HG03342 (cell line): ENCODE measurements around the gene MSL3B.

Source experiments
- ATAC-seq: cut with Tn5 transposase; IDR thresholded peaks from one replicate; pipeline ENCODE4 v1.9.1; 2021; ENCODE audit warnings: mild to moderate bottlenecking, moderate library complexity; ENCODE audit not compliant: unreplicated experiment

MSL3B gene

GRCh38 chr2:233853883-233854240 is 14.3 kb downstream of the MSL3B start:
- ATAC-seq = no peak

DNA sequence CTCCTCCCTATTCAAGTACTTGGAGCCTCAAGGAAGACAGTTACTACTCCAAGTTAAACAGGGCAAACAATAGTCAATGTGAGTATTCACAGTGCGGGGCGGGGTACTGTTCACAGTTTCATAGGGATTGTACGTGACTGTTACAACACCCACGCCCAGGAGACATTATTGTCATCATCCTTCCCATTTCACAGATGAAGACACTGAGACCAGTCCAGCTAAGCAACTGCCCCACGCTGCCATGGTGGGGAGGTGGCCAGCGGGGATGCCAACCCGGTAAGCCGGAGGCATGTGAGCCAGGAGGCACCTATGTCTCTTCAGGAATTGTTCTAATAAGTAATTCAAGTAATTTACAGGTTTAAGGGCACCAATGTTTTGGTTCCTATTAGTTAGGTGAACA is 14.8 kb downstream of the MSL3B start:
- ATAC-seq = no peak

DNA sequence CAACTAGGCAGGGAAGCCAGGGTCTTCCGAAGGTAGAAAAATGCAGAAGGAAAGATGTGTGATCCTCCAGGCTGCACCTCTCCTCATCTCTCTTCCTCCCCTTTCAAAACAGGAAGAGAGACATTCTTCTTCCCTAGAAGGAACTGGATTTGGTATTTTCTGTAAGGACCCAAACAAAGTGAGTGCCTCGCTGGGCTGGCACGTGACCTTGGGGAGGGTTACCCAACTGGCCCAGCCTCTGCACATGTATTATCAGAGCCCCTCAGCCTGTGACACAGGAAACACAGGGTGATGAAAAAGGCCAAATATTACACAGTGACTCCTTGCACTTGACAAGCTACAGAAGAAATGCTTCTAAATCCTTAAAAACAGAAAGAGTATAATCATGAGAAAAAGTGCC is 16.1 kb downstream of the MSL3B start:
- no peak for ATAC-seq

GRCh38 chr2:233851169-233851568 is 17.0 kb downstream of the MSL3B start:
- ATAC-seq = no peak

- no peak for ATAC-seq
Measured at GRCh38 chr2:233850745-233851144, 17.4 kb downstream of the MSL3B start.

DNA sequence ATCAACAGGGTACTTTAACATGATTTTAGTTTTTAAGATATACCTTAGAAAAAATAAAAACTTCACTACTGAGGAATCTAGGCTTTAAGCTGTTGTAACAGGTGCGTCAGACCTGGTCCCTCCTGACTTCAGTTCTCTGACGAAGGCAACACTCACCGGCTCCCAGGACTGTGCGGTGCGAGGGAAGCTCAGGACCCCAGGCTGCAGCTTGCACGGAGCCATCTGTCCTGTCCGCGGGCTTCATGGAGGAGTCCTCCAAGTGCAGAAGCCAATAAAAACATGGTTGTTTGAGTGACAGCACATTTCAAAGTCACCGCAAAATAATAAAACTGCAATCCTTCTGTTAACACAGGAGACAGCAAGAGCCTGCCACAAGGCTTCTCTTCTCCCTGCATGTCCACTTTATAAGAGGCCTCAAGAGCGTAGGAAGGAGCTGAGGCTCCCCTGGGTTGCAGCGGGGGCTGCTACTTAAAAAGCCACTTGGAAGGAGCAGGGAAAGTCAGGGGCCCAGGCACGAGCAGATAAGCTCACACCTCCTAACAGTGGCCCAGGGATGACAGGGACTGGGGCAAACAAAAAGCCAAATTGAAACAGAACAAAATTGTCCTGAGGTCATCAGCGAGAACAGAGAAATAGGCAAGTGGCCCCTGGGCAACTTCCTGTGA is 18.4 kb downstream of the MSL3B start:
- ATAC-seq = no peak

DNA sequence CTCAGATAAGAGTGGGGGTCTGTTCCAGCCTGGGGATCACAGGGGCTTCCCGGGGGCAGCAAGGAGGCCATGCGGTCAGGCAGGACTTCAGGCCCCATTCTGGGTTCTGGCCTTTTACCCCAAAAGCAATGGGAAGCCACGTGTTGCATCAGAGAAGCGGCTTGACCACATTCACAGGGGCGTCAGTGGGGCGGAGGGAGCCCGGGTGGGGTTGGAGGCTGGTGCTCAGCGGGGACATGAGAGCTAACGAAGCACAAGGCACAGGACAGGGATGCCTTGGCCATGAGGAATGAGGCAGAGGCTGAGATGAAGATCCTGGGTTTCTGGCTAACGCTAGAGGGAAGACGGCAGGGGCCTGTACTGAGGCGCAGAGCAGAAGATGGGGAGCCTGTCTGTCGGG is 19.9 kb downstream of the MSL3B start:
- no peak for ATAC-seq

DNA sequence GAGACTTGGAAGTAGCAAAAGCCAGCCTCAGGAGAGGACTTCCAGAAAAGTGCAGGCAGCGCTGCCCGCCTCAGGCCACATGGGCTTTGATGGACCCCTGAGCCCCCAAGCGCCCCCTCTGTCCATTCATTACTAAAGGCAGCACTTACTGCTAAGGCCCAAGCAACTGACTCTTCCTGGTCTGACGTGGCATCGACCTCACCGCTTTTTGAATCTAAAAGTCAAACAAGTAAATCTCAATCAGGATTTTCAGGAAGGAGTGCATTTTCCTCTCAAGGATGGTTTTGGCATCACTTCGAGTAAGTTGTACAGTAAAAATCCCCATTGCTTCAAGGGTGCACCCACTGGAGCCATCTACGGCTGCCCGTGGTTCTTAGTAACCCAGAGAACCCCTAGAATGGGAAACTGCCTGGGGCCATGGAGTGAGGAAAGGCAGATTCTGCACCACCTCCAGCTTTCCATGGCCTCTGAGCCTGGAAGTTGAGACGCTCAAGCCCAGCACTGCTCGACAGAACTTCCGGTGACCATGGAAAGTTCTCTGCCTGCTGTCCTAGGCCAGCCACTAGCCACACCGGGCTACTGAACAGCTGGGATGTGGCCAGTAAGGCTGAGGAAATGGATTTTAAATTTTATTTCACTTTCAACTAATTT is 20.8 kb downstream of the MSL3B start:
- no peak for ATAC-seq

DNA sequence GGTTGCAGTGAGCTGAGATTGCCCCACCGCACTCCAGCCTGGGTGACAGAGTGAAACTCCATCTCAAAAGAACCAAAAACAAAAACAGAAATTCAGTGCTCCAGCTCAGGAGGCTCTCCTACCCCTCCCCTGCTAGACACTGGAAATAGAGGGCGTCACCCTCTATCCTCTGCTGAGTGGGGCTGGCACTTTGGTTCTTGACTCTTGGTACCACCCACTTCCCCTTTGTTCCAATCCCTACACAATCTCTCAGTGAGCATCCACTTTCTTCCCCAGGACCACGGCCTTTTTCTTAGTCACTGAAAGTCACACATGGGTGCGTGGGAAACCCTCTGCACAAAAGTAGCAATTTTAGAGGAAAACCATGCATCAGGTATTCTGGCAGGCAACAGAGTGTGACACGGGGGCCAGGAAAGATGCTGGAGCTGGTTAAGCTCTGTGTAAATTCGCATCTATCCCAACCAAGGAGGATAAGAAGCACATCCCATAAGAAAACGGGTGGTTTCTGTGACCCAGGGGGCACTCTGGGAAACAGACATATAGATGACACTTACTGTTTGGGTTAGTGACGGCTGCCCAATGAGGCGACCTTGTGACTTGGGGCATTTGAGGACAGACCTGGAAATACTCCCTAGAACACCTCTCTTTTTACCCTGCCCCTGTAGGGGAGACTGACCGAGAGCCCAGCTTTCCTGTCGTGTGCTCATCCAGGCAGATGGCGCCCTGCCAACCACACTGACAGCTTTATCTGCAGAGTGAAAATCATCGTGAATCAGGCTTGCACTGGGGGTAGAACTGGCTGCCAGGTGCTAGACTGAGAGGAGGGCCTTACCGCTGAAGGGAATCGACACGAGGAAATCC is 21.6 kb downstream of the MSL3B start:
- ATAC-seq = no peak

- ATAC-seq = no peak
Measured at GRCh38 chr2:233845301-233846060, 22.7 kb downstream of the MSL3B start.

DNA sequence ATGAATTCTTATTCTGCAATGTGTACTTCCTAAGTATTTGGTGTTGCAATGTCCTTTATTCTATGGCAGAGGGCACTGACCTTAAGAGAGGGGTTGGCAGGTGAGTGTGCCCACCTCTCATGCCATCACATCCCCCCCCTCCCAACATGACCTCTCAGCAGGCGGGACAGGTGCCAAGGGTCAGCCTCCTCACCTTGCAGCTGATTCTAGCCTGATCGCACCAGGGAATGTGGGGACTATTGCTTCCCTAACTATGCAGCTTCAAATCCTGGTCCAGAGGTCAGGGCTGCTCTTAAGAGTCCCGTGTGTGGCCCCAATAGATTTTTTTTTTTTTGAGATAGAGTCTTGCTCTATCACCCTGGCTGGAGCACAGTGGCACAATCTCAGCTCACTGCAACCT is 23.4 kb downstream of the MSL3B start:
- ATAC-seq = no peak

- no peak for ATAC-seq
Measured at GRCh38 chr2:233844064-233844807, 23.9 kb downstream of the MSL3B start.

DNA sequence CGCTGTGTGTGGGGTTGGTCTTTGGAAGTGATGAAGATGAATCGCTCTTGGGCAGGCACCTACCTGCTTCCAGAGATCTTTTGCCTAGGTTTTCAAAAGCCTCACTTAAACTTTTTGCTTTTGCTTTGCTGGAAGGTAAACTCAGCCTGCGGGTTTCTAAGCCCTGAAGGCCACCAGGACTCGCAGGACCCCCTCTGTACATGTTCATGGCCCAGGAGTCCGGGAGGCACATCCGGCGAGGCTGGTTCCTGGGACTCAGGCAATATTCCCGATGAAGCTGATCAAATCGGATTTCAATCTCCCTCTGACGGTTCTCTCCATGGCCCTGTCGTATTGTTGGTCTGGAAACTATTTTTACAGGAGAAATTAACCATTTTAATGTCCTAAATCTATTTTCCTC is 27.0 kb downstream of the MSL3B start:
- no peak for ATAC-seq

DNA sequence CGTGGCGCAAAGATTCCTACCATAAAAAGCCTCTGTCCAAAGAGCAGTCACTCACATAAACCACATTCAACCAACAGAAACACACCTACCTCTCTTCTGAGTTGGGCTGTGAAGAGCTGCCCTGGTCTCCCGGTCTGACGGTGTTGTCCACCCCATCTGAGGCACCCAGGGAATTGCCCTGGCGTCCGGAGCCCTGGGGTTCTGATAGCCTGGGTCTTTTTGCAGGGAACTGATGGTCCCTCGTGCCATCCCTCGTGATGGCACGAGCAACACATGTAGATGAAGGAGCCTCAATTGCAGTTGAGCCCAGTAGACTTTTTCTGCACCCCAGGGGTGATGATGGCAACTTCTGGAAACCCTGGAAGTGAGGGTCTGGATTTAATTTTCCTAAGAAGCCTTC is 27.7 kb downstream of the MSL3B start:
- ATAC-seq = no peak

GRCh38 chr2:233839447-233839820 is 28.8 kb downstream of the MSL3B start:
- ATAC-seq = no peak

DNA sequence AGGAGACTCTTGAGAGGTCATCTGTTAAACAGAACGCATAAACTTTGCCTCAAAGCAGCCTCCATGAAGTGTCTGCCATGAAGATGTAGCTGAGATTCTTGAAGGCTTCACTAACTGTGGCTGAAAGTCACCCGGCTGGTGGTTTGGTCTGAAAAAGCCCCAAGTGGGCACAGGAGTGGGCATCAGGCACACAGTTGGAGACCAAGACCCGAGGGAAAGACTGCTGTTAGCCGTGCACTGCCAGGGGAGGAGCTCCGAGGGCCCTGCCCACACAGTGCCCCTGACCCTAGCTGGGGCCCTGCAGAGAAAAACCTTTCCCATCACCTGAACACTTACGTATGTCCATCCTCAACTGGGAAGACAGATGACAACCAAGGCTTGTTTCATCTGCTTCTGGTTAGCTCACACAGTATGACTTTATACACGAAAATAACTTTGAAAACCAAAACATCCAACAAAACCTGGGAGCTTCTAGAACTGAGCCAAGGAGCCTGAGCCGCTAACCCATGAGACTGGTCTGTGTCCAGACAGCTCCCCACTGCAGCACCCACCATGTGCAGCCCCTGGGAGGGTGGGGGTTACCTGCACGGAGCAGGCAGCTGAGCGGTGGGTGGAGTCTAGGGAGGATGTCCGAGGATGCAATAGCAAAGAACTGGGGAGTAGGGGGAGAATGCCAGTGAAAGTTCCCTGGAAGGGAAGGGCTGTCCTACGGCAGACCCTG is 29.3 kb downstream of the MSL3B start:
- no peak for ATAC-seq

DNA sequence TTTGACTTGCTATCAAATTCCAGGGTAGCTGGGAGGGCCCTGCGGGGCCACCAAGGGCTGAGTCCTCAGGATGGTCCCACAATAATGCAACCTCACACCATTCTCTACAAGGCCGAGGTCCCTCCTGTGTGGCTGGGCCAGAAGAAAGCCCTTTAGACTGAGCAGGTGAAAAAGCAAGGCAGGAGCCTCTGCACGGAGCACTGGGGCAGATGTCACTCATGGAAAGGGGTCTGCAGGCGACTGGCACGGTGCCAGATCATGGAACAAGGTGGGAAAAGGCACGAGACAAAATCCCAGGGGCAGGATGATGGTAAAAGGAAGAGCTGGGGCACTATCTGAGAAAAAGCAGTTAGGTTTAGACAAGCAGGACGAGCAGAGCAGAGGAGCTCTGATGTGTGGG is 29.9 kb downstream of the MSL3B start:
- ATAC-seq = no peak

GRCh38 chr2:233837694-233838229 is 30.4 kb downstream of the MSL3B start:
- ATAC-seq = no peak

DNA sequence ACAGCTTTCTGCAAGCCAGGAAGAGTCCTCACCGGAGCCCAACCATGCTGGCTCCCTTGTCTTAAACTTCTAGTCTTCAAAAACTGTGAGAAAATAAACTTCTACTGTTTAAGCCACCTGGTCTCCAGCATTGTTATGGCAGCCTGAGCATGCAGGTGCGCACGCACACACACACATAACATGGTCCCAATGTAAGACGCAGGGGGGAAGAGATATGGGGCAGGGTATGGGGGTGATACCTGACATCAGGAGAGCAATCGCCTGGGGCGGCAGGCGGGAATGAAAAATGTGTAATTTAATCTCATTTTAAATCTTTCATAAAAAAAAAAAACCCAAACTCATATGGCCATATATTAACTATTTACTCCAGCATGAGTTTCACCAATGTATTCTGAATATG is 31.8 kb downstream of the MSL3B start:
- no peak for ATAC-seq
